Peyer's patch (tissue), 4 donors: Measurements from ENCODE around the gene WDR48. TPM values are rescaled to one million over a fixed set of nuclear protein-coding genes. Genes with fewer than 3 reads are reported as not detected.

Experiments
- DNase-seq, 3 donors: peaks; one replicate each; pipeline ENCODE4 v3.0.0-alpha.2; 2017 to 2019
- H3K27ac ChIP-seq, 4 donors: fragments of 200-600 bp; sonication (generic); one replicate each; pipeline ENCODE4 v1.5.1; 2016 to 2019
- H3K27me3 ChIP-seq, 2 donors: fragments of 200-600 bp; sonication (generic); one replicate each; pipeline ENCODE4 v1.5.1; 2019
- H3K36me3 ChIP-seq, 3 donors: fragments of 200-600 bp; sonication (generic); one replicate each; pipeline ENCODE4 v1.5.1; 2016 to 2019
- H3K4me1 ChIP-seq, 4 donors: fragments of 200-600 bp; sonication (generic); one replicate each; pipeline ENCODE4 v1.5.1; 2016 to 2019
- H3K4me3 ChIP-seq, 4 donors: fragments of 200-600 bp; sonication (generic); 1 replicate in 3 of 4; 2 replicates in 1 of 4; pipeline ENCODE4 v1.5.1; 2016 to 2019; ENCODE audit warnings: mild to moderate bottlenecking in 1 of 4
- H3K9me3 ChIP-seq, 4 donors: fragments of 200-600 bp; sonication (generic); one replicate each; pipeline ENCODE4 v1.5.1; 2016 to 2019; ENCODE audit warnings: mild to moderate bottlenecking in 1 of 4
- CTCF ChIP-seq, 6 experiments: fragments of 450-650 bp in 4 of 6; fragments of 200-600 bp in 2 of 6; sonication (generic) in 1 of 6; IDR thresholded peaks; one replicate each; pipeline ENCODE4 v1.5.1; 2017 to 2019; ENCODE audit warnings: antibody characterized with exemption in 6 of 6, mild to moderate bottlenecking in 3 of 6, moderate library complexity in 1 of 6
- POLR2A ChIP-seq, 2 donors: fragments of 450-650 bp; IDR thresholded peaks; one replicate each; pipeline ENCODE4 v1.5.1; 2017; ENCODE audit warnings: antibody characterized with exemption in 2 of 2, mild to moderate bottlenecking in 2 of 2, moderate library complexity in 2 of 2
- total RNA-seq, 4 donors: library from RNA; depleted of rRNA; stranded (reverse); fragments of >200 nt; gene quantifications; one replicate each; pipeline ENCODE4 v1.1.0, GENCODE V29; 2016

The WDR48 gene
- total RNA-seq, 4 donors from 2014 or later, result 24.2 to 35.5 (median 31.2) TPM

DNA sequence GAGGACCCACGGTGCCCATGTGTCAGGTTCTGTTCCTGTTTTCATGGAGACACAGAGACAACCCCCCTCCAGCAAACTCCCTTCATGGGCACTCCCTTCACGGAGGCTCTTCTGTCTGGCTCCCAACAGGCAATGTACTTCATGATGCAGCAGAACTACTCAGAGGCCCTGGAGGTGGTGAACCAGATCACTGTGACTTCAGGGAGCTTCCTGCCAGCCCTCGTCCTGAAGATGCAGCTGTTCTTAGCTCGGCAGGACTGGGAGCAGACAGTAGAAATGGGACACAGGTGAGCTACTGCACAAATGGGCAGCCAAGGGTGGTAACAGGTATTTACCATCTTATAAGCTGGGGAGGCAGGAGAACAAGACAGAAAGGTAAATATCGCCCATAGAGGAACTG, 62.6 kb downstream of the WDR48 start:
- DNase-seq, result peak in 1 of 3 donors; percentile 18
- Histone ChIP-seq H3K27ac (no peak overlapping the region), H3K4me3 (no peak overlapping the region), H3K9me3 (no peaks in the 10 kb centered on the region), H3K36me3 (no peaks in the 10 kb centered on the region), H3K4me1 (no peaks in the 10 kb centered on the region), H3K27me3 (no peaks in the 10 kb centered on the region)
- TF ChIP-seq CTCF (IDR thresholded peaks at IDR 0.05) (no peak), POLR2A (IDR thresholded peaks at IDR 0.05) (no peak)

DNA sequence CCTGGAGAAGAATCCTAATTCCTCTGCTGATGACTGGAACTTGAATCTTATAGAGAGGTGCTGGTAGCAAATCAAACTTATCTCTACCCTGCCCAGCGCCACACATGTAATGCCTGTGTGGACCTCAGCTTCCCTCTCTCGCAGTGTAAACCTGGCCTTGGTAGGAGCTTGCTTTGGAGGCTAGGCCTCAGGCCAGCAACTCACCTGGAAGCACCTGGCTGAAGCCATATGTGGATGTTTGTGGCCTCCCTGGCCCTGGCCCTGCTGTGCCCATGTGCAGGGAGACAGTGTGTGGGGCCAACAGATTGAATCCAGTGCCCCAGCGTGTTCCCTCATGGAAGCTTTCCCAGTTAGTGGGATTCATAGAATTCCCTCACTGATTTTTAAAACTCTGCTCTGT, 64.1 kb downstream of the WDR48 start:
- Histone ChIP-seq H3K27ac (no peak overlapping the region), H3K4me1 (no peaks in the 10 kb centered on the region), H3K27me3 (no peaks in the 10 kb centered on the region), H3K36me3 (peaks cover 0 to 4% (median 0%) of the 10 kb centered on the region in 3 donors), H3K9me3 (no peaks in the 10 kb centered on the region), H3K4me3 (no peak overlapping the region)
- TF ChIP-seq CTCF (IDR thresholded peaks at IDR 0.05), result no peak
- no peak for TF ChIP-seq POLR2A (IDR thresholded peaks at IDR 0.05)
- DNase-seq, result peak in 1 of 3 donors; percentile 34

GRCh38 chr3:39118079-39118478, 66.3 kb downstream of the WDR48 start:
- Histone ChIP-seq H3K4me1 (peaks cover 0 to 14% (median 2%) of the 10 kb centered on the region in 4 donors), H3K4me3 (no peak overlapping the region), H3K36me3 (peaks cover 0 to 4% (median 0%) of the 10 kb centered on the region in 3 donors), H3K9me3 (no peaks in the 10 kb centered on the region), H3K27ac (no peak overlapping the region), H3K27me3 (no peaks in the 10 kb centered on the region)
- TF ChIP-seq POLR2A (IDR thresholded peaks at IDR 0.05), result no peak
- TF ChIP-seq CTCF (IDR thresholded peaks at IDR 0.05), result no peak
- DNase-seq, result no peak

DNA sequence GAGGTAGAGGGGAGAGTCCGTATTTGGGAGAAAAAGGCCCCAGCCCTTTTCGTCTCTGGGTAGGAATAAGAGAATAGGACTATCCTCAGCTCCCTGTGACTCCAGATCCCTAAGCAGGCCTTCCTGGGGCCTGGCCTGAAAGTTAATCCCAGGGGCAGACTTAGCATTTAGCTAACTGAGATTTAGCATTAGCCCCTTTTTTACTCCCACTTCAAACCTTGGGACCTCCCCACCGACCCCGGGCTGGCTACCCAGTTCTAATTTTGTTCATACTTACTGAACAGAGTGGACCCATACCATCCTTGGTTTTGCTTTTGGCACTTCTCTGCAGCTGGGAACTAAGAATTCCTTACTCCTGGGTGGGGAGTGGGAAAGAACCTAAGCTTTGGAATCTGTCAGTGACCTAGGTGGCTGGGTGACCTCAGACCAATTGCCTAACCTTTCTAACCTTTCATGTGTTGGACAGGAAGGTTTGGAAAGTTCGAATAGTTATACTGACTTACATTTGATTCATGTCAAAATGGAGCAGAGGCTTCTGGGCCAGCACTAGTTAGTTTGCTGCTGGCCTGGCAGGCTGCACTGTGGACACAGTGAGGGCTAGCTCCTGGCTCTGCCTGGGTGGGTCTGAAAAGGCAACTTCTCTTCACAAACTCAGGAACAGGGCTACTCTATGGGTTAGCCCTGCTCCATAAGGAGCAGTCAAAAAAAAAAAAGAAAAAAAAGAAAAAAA, 67.3 kb downstream of the WDR48 start:
- no peak for DNase-seq

DNA sequence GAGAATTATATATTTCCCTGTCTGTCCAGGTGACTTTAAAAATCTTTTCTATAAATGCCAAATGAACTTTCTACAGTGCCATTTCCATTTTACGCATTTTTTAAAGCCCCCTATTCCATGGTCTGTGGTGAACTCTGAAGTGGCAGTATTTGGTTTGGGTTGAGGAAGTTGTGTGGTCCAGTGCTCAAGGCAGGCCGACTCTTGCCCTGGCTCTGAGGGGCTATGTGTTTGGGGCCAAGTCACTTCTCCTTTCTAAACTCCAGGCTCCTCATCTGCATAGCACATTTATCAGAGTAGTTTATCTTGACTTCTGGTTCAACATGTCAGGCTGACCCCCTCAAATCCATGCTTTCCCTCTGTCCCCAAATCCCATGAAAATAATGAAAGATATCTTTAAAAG, 69.8 kb downstream of the WDR48 start:
- TF ChIP-seq POLR2A (IDR thresholded peaks at IDR 0.05) (no peak), CTCF (IDR thresholded peaks at IDR 0.05) (no peak)
- DNase-seq, result peak in 1 of 3 donors; percentile 51

More for the DNA sequence above, 67.3 kb downstream of the WDR48 start:
- Histone ChIP-seq H3K4me3 (no peak overlapping the region), H3K9me3 (no peaks in the 10 kb centered on the region), H3K27me3 (no peaks in the 10 kb centered on the region), H3K4me1 (peaks cover 0 to 14% (median 2%) of the 10 kb centered on the region in 4 donors), H3K27ac (no peak overlapping the region), H3K36me3 (peaks cover 0 to 4% (median 0%) of the 10 kb centered on the region in 3 donors)
- no peak for TF ChIP-seq POLR2A (IDR thresholded peaks at IDR 0.05)
- no peak for TF ChIP-seq CTCF (IDR thresholded peaks at IDR 0.05)

More for the DNA sequence above, 69.8 kb downstream of the WDR48 start:
- H3K4me1 ChIP-seq, result peaks cover 0 to 14% (median 4%) of the 10 kb centered on the region in 4 donors
- H3K4me3 ChIP-seq, result no peak overlapping the region
- no peaks in the 10 kb centered on the region for H3K9me3 ChIP-seq
- H3K36me3 ChIP-seq, result peaks cover 0 to 4% (median 0%) of the 10 kb centered on the region in 3 donors
- no peaks in the 10 kb centered on the region for H3K27me3 ChIP-seq
- H3K27ac ChIP-seq, result peak overlapping the region in 1 of 4 donors; percentile 10
